ENCODE results near the gene PVALEF. TPM values are rescaled to one million over a fixed set of nuclear protein-coding genes. Genes with fewer than 3 reads are reported as not detected.

The PVALEF gene
- not detected for total RNA-seq
- long read RNA-seq, result 0 reads

GRCh38 chr17:81165246-81166032, at the start of gene PVALEF:
PVALEF (plus strand) TSS chr17:81165507; CDS start chr17:81181227, 15,720 bp downstream.
- peak within 1 kb of the TSS; percentile 39 for H3K4me3 ChIP-seq
- no peaks in the 10 kb centered on the region for H3K36me3 ChIP-seq
- ATAC-seq, result no peak
- H3K27me3 ChIP-seq (ENCODE audit: low read depth), result peaks cover 28% of the 10 kb centered on the region
- intact Hi-C loops (cut with DNase I), result no loop called here
- H3K4me1 ChIP-seq, result peaks cover 10% of the 10 kb centered on the region
- TF ChIP-seq CTCF (IDR thresholded peaks at IDR 0.05), result no peak
- H3K27ac ChIP-seq, result no peak within 1 kb of the TSS
- H3K9me3 ChIP-seq, result no peaks in the 10 kb centered on the region
- peak; percentile 44 for DNase-seq

GRCh38 chr17:81115749-81116464, 49.4 kb upstream of the PVALEF start:
- Histone ChIP-seq H3K4me1 (peaks cover 4% of the 10 kb centered on the region), H3K9me3 (no peaks in the 10 kb centered on the region), H3K27me3 (ENCODE audit: low read depth) (no peaks in the 10 kb centered on the region), H3K36me3 (peaks cover 59% of the 10 kb centered on the region), H3K4me3 (no peak overlapping the region), H3K27ac (no peak overlapping the region)
- no peak for DNase-seq
- intact Hi-C loops (cut with DNase I), result no loop called here
- no peak for ATAC-seq
- no peak for TF ChIP-seq CTCF (IDR thresholded peaks at IDR 0.05)

GRCh38 chr17:81116704-81117103, 48.6 kb upstream of the PVALEF start:
- Histone ChIP-seq H3K4me1 (peaks cover 4% of the 10 kb centered on the region), H3K9me3 (no peaks in the 10 kb centered on the region), H3K27me3 (ENCODE audit: low read depth) (no peaks in the 10 kb centered on the region), H3K27ac (no peak overlapping the region), H3K4me3 (no peak overlapping the region), H3K36me3 (peaks cover 52% of the 10 kb centered on the region)
- ATAC-seq (no peak), DNase-seq (no peak)
- TF ChIP-seq CTCF (IDR thresholded peaks at IDR 0.05), result no peak
- intact Hi-C loops (cut with DNase I), result no loop called here

- intact Hi-C loops (cut with DNase I), result no loop called here
- ATAC-seq, result no peak
- H3K27ac ChIP-seq, result no peak overlapping the region
- H3K36me3 ChIP-seq, result peaks cover 42% of the 10 kb centered on the region
- peaks cover 4% of the 10 kb centered on the region for H3K4me1 ChIP-seq
- H3K9me3 ChIP-seq, result no peaks in the 10 kb centered on the region
- H3K4me3 ChIP-seq, result no peak overlapping the region
- no peak for TF ChIP-seq CTCF (IDR thresholded peaks at IDR 0.05)
- no peaks in the 10 kb centered on the region for H3K27me3 ChIP-seq (ENCODE audit: low read depth)
- DNase-seq, result no peak
Observed at GRCh38 chr17:81117672-81118198, 47.6 kb upstream of the PVALEF start.

- Histone ChIP-seq H3K9me3 (no peaks in the 10 kb centered on the region), H3K27ac (no peak overlapping the region), H3K4me3 (no peak overlapping the region), H3K27me3 (ENCODE audit: low read depth) (no peaks in the 10 kb centered on the region), H3K4me1 (peaks cover 4% of the 10 kb centered on the region), H3K36me3 (peaks cover 39% of the 10 kb centered on the region)
- TF ChIP-seq CTCF (IDR thresholded peaks at IDR 0.05), result no peak
- intact Hi-C loops (cut with DNase I), result no loop called here
- peak; percentile 0 to 12 for ATAC-seq
- no peak for DNase-seq
Observed at GRCh38 chr17:81118308-81119221, 46.7 kb upstream of the PVALEF start.
